GM13976 (cell line): ENCODE results near the gene C8G.

Source experiments
- DNase-seq: peaks from one replicate; pipeline ENCODE4 v3.0.0; 2012; ENCODE audit warnings: low spot score
- in situ Hi-C: fragments of 300-500 bp; cut with MboI; formaldehyde crosslinking; loops from one replicate; pipeline ENCODE4 v1.12.0; 2022; ENCODE audit warnings: low sequenced_read_pairs, mixed read lengths, inconsistent platforms; ENCODE audit not compliant: unreplicated experiment
- TF ChIP-seq, protein P1 (sequence below): IDR thresholded peaks from 2 replicates; pipeline ENCODE4 v1.5.1; 2012; ENCODE audit warnings: borderline replicate concordance, mild to moderate bottlenecking; ENCODE audit not compliant: insufficient read depth; ENCODE audit errors: extremely low read depth, missing control alignments, control extremely low read depth

Gene C8G

DNA sequence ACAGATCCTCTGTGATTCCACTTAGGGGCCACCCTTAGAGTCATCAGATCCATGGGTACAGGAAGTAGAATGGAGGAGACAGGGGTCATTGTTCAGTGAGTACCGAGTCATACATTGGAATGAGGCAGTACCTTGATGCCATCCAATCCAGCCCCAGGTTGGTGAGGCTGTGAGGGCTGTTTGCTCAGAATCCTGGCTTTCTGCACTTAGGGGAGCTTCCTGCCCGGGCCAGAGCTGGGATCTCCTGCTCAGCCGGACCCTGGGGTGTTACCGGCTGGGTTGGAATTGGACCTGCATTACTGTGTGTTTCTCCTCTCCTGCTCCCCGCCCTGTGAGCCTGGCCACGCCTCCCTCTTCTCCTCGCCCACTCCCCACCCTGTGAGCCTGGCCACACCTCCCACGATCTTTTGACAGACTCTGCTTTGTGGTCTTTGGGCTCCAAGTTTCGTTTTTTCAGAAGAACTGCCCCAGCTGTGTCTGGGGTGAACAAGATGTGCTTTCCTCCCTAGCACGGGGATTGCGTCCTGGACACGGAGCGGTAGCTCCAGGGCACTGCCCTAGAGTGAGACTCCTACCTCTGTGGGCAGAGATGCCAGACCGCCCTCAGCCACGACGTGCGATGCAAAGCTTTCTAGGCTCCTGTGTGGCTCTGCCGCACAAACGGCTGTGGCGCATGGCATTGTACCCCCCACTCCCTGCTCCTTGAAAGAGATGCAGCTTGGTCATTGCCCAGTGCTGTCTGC lies 43.4 kb upstream of the C8G start:
- in situ Hi-C loops: no loop called here
- TF ChIP-seq, protein P1, sequence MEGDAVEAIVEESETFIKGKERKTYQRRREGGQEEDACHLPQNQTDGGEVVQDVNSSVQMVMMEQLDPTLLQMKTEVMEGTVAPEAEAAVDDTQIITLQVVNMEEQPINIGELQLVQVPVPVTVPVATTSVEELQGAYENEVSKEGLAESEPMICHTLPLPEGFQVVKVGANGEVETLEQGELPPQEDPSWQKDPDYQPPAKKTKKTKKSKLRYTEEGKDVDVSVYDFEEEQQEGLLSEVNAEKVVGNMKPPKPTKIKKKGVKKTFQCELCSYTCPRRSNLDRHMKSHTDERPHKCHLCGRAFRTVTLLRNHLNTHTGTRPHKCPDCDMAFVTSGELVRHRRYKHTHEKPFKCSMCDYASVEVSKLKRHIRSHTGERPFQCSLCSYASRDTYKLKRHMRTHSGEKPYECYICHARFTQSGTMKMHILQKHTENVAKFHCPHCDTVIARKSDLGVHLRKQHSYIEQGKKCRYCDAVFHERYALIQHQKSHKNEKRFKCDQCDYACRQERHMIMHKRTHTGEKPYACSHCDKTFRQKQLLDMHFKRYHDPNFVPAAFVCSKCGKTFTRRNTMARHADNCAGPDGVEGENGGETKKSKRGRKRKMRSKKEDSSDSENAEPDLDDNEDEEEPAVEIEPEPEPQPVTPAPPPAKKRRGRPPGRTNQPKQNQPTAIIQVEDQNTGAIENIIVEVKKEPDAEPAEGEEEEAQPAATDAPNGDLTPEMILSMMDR: no peak
- peak; percentile 90 for DNase-seq

DNA sequence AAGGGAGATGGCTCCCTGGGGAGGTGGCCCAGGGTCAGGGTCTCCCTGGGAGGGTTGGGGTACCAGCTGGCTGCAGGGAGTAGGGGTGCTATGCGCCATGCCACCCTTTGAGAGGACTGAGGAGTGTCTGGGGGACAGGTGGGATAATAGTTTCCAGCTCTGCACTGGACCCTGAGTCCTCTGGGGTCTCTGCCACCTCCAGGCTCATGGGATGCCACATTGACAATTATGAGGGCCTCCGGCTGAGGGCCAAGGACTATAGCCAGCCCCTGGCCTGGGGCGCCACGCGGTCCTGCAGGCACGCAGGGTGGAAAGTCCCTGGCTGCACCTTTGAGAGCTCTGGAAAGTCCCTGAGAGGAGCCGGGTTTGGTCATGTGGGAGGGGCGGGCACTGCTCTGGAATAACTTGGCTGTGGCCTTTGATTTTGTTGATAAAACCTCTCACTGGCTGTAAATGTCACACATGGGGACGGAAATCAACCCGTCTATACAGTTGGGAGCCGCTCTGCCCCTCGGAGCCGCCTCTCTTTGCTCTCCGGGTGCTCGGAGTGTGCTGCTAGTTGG lies 42.7 kb upstream of the C8G start:
- TF ChIP-seq, protein P1: no peak
- peak; percentile 94 for DNase-seq
- in situ Hi-C loops: no loop called here

DNA sequence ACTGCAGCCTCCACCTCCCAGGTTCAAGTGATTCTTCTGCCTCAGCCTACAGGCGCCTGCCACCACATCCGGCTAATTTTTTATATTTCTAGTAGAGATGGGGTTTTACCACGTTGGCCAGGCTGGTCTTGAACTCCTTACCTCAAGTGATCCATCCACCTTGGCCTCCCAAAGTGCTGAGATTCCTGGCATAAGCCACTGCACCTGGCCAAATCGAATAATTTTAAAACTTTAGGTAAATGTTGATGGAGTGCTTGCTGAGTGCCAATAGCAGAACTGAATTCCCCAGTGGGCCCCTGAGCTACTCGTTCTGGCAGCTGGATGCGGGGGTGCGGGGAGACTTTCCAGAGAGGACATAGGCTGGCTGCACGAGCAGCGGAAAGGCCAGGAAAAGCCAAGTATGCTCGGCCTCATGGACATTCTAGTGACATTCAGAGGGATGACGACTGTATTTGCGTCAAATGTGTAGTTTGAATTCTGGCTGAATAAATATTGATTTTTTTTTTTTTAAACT lies 41.9 kb upstream of the C8G start:
- in situ Hi-C loops: no loop called here
- TF ChIP-seq, protein P1: no peak
- no peak for DNase-seq

DNA sequence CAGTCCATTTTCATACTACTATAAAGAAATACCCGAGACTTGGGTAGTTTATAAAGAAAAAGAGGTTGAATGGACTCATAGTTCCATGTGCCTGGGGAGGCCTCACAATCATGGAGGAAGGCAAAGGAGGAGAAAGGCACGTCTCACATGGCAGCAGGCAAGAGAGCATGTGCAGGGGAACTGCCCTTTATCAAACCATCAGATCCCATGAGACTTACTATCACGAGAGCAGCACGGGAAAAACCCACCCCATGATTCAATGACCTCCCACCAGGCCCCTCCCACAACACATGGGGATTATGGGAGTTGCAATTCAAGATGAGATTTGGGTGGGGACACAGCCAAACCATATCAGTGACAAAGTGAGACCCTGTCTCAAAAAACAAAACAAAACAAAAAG lies 38.8 kb upstream of the C8G start:
- TF ChIP-seq, protein P1: no peak
- DNase-seq: no peak
- in situ Hi-C loops: no loop called here

DNA sequence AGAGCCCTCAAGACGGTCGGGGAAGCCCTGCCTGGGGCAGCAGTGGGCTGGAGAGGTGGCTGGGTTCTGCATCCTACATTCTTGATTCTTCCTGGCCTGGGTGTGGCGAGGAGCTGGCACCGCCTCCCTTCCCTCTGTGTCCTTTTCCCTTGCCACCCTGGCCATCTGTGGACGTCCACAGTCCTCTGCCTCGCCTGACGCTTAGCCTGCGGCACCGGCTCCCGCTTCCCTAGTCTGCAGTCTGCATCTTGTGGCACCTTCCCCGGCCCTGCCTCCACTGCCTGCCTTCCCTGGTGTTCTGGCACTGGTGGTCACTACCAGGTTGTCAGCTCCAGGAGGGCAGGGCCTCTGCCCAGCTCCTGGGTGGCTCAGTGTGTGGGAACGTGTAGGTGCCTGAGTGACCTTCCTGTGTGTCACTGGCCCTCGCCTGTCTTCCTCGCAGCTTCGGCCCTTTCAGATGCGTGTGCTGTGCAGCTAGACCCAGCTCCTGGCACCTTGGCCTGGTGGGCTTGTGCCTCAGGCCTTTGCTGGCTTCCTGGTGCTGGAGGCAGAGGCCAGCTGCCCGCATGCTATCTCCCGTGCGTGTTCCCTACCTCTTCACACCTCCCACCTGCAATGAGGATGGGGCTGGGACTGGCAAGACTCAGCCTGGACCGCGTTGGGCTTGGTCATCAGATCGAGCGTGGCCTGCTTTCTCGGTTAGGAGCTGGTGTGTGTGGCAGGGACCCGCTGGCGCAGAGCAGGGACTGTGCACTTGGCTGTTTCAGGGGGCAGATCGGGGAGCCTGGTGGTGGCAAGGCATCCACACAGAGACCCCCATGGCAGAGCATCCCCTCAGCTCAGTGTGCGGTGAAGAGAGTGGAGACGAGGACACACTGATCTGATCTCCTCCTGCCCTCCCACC lies 37.8 kb upstream of the C8G start:
- in situ Hi-C loops: no loop called here
- TF ChIP-seq, protein P1: no peak
- DNase-seq: no peak

DNA sequence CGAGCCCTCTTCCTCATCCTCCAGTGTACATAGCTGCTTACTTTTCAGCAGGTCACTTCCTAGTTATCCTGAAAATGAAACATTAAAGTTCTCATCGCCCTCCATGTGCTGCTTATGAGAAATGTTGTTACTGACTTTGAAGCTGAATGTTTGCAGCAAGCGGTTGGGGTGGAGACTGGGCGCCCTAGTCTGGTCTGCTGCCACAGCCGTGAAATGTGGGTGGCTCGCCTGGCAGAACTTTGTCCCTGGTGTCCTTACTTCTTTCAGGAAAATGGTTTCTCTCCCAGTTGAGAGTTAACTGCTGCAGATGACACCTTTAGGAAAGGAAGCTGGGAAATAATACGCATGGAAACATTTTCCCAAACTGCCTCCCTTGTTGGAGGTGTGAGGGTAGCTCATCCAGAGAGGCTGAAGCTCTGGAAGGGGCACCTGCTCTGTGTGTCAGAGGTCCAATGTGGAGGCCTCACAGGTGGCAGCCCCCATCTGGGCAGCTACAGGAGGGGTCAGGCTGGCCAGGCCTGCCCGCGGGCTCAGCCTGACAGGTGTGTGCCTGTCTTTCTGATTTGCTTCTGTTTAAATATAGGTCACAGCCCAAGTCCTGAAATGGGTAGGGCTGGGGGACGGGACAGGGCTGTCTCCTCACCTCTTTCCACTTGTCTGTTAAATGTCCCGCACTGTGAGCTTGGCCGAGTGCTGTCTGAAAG lies 34.7 kb upstream of the C8G start:
- in situ Hi-C loops: no loop called here
- TF ChIP-seq, protein P1: no peak
- DNase-seq: no peak
